B cell (primary cell): ENCODE measurements around the gene DGAT2L6. TPM values are rescaled to one million over a fixed set of nuclear protein-coding genes. Genes with fewer than 3 reads are reported as not detected.

Source experiments
- ATAC-seq: fragments of 200-7000 bp; cut with Tn5 transposase; one replicate; pipeline ENCODE4 v1.10.0; 2021; ENCODE audit warnings: low read depth, mild to moderate bottlenecking, moderate number of reproducible peaks, moderate library complexity
- CTCF ChIA-PET: fragments of 350-600 bp; sonication (Branson Sonifier 250); formaldehyde crosslinking; loops from one replicate; lab custom pipeline; 2021; ENCODE audit warnings: antibody characterized with exemption, inconsistent platforms; lab: Charles Lee
- POLR2A ChIA-PET: fragments of 350-600 bp; sonication (Branson Sonifier 250); formaldehyde crosslinking; loops from one replicate; lab custom pipeline; 2021; ENCODE audit warnings: antibody characterized with exemption; lab: Charles Lee
- DNase-seq: peaks from one replicate; pipeline ENCODE4 v3.0.0; 2013
- H2AFZ ChIP-seq: 2 replicates; pipeline ENCODE4 v1.6.1; 2012; ENCODE audit warnings: mild to moderate bottlenecking, low read depth, low read length; ENCODE audit not compliant: insufficient read depth, poor library complexity, severe bottlenecking
- H3K27ac ChIP-seq, 2 donors: 1 replicate in 1 of 2; 2 replicates in 1 of 2; pipeline ENCODE4 v1.5.1; 2012 to 2013; ENCODE audit warnings: low read length in 2 of 2, mild to moderate bottlenecking in 2 of 2, moderate library complexity in 1 of 2
- H3K27me3 ChIP-seq, 4 experiments: fragments of 200-600 bp in 1 of 4; sonication (generic) in 1 of 4; replicated peaks in 1 of 4; 1 replicate in 2 of 4; 2 replicates in 2 of 4; pipeline versions ENCODE4 v1.6.1 to v1.7.0; 2013 to 2016; ENCODE audit warnings: low read length in 3 of 4, mild to moderate bottlenecking in 2 of 4, mixed read lengths in 1 of 4, moderate library complexity in 1 of 4; ENCODE audit not compliant: insufficient read depth in 4 of 4, control insufficient read depth in 3 of 4; ENCODE audit errors: control extremely low read depth in 1 of 4
- H3K36me3 ChIP-seq, 2 experiments: replicated peaks in 1 of 2; 1 replicate in 1 of 2; 2 replicates in 1 of 2; pipeline versions ENCODE4 v1.6.1 to v1.7.1; 2013; ENCODE audit warnings: low read length in 1 of 2; ENCODE audit not compliant: insufficient read depth in 2 of 2, control insufficient read depth in 1 of 2; ENCODE audit errors: control extremely low read depth in 1 of 2, extremely low read depth in 1 of 2
- H3K4me1 ChIP-seq, 2 donors: fragments of 200-600 bp in 1 of 2; sonication (generic) in 1 of 2; 1 replicate in 1 of 2; 2 replicates in 1 of 2; pipeline versions ENCODE4 v1.5.1 to v1.6.1; 2013 to 2017; ENCODE audit warnings: low read length in 2 of 2; ENCODE audit not compliant: control insufficient read depth in 2 of 2, insufficient read depth in 2 of 2
- H3K4me2 ChIP-seq: replicated peaks from 2 replicates; pipeline ENCODE3; 2012; ENCODE audit warnings: mild to moderate bottlenecking, low read depth, low read length; ENCODE audit not compliant: poor library complexity, severe bottlenecking
- H3K4me3 ChIP-seq, 5 experiments: fragments of 200-600 bp in 1 of 5; sonication (generic) in 1 of 5; 1 replicate in 3 of 5; 2 replicates in 2 of 5; pipeline versions ENCODE4 v1.5.1 to v1.7.0; 2011 to 2016; ENCODE audit warnings: low read length in 4 of 5, mild to moderate bottlenecking in 4 of 5, low read depth in 2 of 5, control low read depth in 1 of 5, moderate library complexity in 1 of 5; ENCODE audit not compliant: insufficient read depth in 1 of 5; ENCODE audit errors: control extremely low read depth in 1 of 5, extremely low read depth in 1 of 5
- H3K79me2 ChIP-seq: fragments of 200-600 bp; sonication (generic); one replicate; pipeline ENCODE4 v1.6.0; 2016; ENCODE audit warnings: low read length; ENCODE audit not compliant: control insufficient read depth, insufficient read depth
- H3K9ac ChIP-seq: fragments of 200-600 bp; sonication (generic); 2 replicates; pipeline ENCODE4 v1.6.1; 2017; ENCODE audit warnings: mild to moderate bottlenecking, low read length, moderate library complexity
- H3K9me3 ChIP-seq, 3 donors: one replicate each; pipeline versions ENCODE4 v1.6.1 to v1.7.1; 2013; ENCODE audit warnings: low read length in 2 of 3; ENCODE audit not compliant: control insufficient read depth in 2 of 3, insufficient read depth in 1 of 3; ENCODE audit errors: control extremely low read depth in 1 of 3
- H4K20me1 ChIP-seq: 2 replicates; pipeline ENCODE4 v1.6.0; 2012; ENCODE audit warnings: mild to moderate bottlenecking, low read length; ENCODE audit not compliant: insufficient read depth, control insufficient read depth, poor library complexity, severe bottlenecking
- H3K27ac Mint-ChIP-seq: one replicate; pipeline ENCODE4 v1.8.0; 2021; ENCODE audit warnings: mixed read lengths
- H3K27me3 Mint-ChIP-seq: one replicate; pipeline ENCODE4 v1.8.0; 2021; ENCODE audit warnings: mixed read lengths
- H3K4me1 Mint-ChIP-seq: one replicate; pipeline ENCODE4 v1.8.0; 2021; ENCODE audit warnings: mixed read lengths
- H3K4me3 Mint-ChIP-seq: one replicate; pipeline ENCODE4 v1.8.0; 2021; ENCODE audit warnings: mixed read lengths
- H3K9me3 Mint-ChIP-seq: one replicate; pipeline ENCODE4 v1.8.0; 2022; ENCODE audit warnings: mixed read lengths; ENCODE audit not compliant: insufficient read depth
- CTCF ChIP-seq: fragments of 200-600 bp; IDR thresholded peaks from one replicate; pipeline ENCODE4 v1.8.0; 2022; ENCODE audit warnings: antibody characterized with exemption, mild to moderate bottlenecking
- EZH2 ChIP-seq: IDR thresholded peaks from 2 replicates; pipeline ENCODE4 v1.6.1; 2012; ENCODE audit warnings: borderline replicate concordance, low read depth, mild to moderate bottlenecking, moderate library complexity, low read length; ENCODE audit not compliant: insufficient read depth, poor library complexity, severe bottlenecking
- WGBS: methylation state at CpG from one replicate; pipeline ENCODE4 v1.1.5; 2013; ENCODE audit warnings: missing lambda C conversion rate; ENCODE audit not compliant: insufficient coverage; 5-methylcytosine and 5-hydroxymethylcytosine counted together
- intact Hi-C: fragments of 100-400 bp; cut with micrococcal nuclease; formaldehyde crosslinking; loops from one replicate; pipeline ENCODE4 v1.10.0; 2022
- polyA plus RNA-seq: library from polyadenylated mRNA; depleted of rRNA; stranded (reverse); fragments of >200 nt; gene quantifications from 2 replicates; pipeline ENCODE4 v1.2.3, GENCODE V29; 2012
- total RNA-seq, 2 donors: library from RNA; stranded (reverse); fragments of 120-200 nt in 1 of 2; gene quantifications; 1 replicate in 1 of 2; 2 replicates in 1 of 2; pipeline versions ENCODE4 v1.2.3 to v1.2.4, GENCODE V29; 2013 to 2022

The DGAT2L6 gene
- total and polyA plus RNA-seq, 2 donors (not counting 1 experiment from before 2014, with no cell fraction given) = not detected

- peaks cover 8% of the 10 kb centered on the region for H3K4me1 Mint-ChIP-seq
- ChIA-PET CTCF (no interaction called here), POLR2A (no interaction called here)
- no peak for ATAC-seq
- no peaks in the 10 kb centered on the region for H3K79me2 ChIP-seq
- no peaks in the 10 kb centered on the region for H3K9me3 ChIP-seq
- no peak for DNase-seq
- no CpG with 5 or more reads among the region's 4 CpGs for WGBS
- H3K4me1 ChIP-seq = peaks cover 0 to 4% of the 10 kb centered on the region in 2 donors
- H3K27me3 ChIP-seq = no peaks in the 10 kb centered on the region
- no peak overlapping the region for H3K4me2 ChIP-seq
- no peaks in the 10 kb centered on the region for H4K20me1 ChIP-seq
- intact Hi-C loops = no loop called here
- H3K27ac Mint-ChIP-seq = no peak overlapping the region
- no peak overlapping the region for H3K4me3 ChIP-seq
- H3K9ac ChIP-seq = no peak overlapping the region
- TF ChIP-seq EZH2 (no peak), CTCF (no peak)
- H2AFZ ChIP-seq = no peak overlapping the region
- no peaks in the 10 kb centered on the region for H3K27me3 Mint-ChIP-seq
- H3K36me3 ChIP-seq = no peaks in the 10 kb centered on the region
- H3K27ac ChIP-seq = no peak overlapping the region
- no peak overlapping the region for H3K4me3 Mint-ChIP-seq
- H3K9me3 Mint-ChIP-seq = no peaks in the 10 kb centered on the region
These were observed 4.3 kb upstream of the DGAT2L6 start for GRCh38 chrX:70172964-70173363.

- Histone ChIP-seq H3K79me2 (no peaks in the 10 kb centered on the region), H3K27ac (no peak overlapping the region), H3K4me2 (no peak overlapping the region), H3K9me3 (no peaks in the 10 kb centered on the region), H3K9ac (no peak overlapping the region), H2AFZ (no peak overlapping the region), H4K20me1 (no peaks in the 10 kb centered on the region), H3K27me3 (no peaks in the 10 kb centered on the region), H3K4me3 (no peak overlapping the region), H3K36me3 (no peaks in the 10 kb centered on the region), H3K4me1 (peaks cover 0 to 4% of the 10 kb centered on the region in 2 donors)
- ATAC-seq (no peak), DNase-seq (no peak)
- Mint-ChIP-seq H3K9me3 (no peaks in the 10 kb centered on the region), H3K27ac (no peak overlapping the region), H3K4me1 (peaks cover 8% of the 10 kb centered on the region), H3K4me3 (no peak overlapping the region), H3K27me3 (no peaks in the 10 kb centered on the region)
- TF ChIP-seq CTCF = no peak
- no peak for TF ChIP-seq EZH2
- intact Hi-C loops = no loop called here
- ChIA-PET CTCF (no interaction called here), POLR2A (no interaction called here)
- 100% methylated on average over 1 of the region's 4 CpGs for WGBS
These were observed 2.5 kb upstream of the DGAT2L6 start for GRCh38 chrX:70174754-70175153.
